Progenitor cell of endocrine pancreas (in vitro differentiated cells): ENCODE results near the gene ASB13. TPM values are rescaled to one million over a fixed set of nuclear protein-coding genes. Genes with fewer than 3 reads are reported as not detected.

Experiments used
- DNase-seq: peaks from one replicate; pipeline ENCODE4 v3.0.0; 2021; ENCODE audit warnings: low spot score; ENCODE audit not compliant: unreplicated experiment
- H3K27ac Mint-ChIP-seq: 2 replicates; pipeline ENCODE4 v1.8.0; 2021; ENCODE audit warnings: mild to moderate bottlenecking, moderate library complexity, mixed read lengths
- H3K27me3 Mint-ChIP-seq: 2 replicates; pipeline ENCODE4 v1.8.0; 2021; ENCODE audit warnings: mixed read lengths
- H3K36me3 Mint-ChIP-seq: 2 replicates; pipeline ENCODE4 v1.8.0; 2022; ENCODE audit warnings: mixed read lengths; ENCODE audit not compliant: insufficient read depth
- H3K4me1 Mint-ChIP-seq: 2 replicates; pipeline ENCODE4 v1.8.0; 2021; ENCODE audit warnings: low read depth, mixed read lengths
- H3K4me3 Mint-ChIP-seq: 2 replicates; pipeline ENCODE4 v1.8.0; 2021; ENCODE audit warnings: low read depth, mild to moderate bottlenecking, moderate library complexity, mixed read lengths
- H3K9me3 Mint-ChIP-seq: 2 replicates; pipeline ENCODE4 v1.8.0; 2021; ENCODE audit warnings: low read depth, mixed read lengths
- CTCF ChIP-seq: fragments of 200-600 bp; sonication (generic); IDR thresholded peaks from one replicate; pipeline ENCODE4 v1.5.0; 2021; ENCODE audit warnings: antibody characterized with exemption, mild to moderate bottlenecking; ENCODE audit not compliant: unreplicated experiment
- total RNA-seq: library from RNA; stranded (reverse); gene quantifications from 2 replicates; pipeline ENCODE4 v1.2.1, GENCODE V29; 2021

Gene ASB13
- total RNA-seq, 1 donor from 2014 or later: 11.1 TPM

GRCh38 chr10:5640501-5640900, 25.9 kb downstream of the ASB13 start:
- Mint-ChIP-seq H3K4me1 (peaks cover 3% of the 10 kb centered on the region), H3K36me3 (peaks cover 21% of the 10 kb centered on the region)
- no peak for TF ChIP-seq CTCF

GRCh38 chr10:5640036-5640435, 26.4 kb downstream of the ASB13 start:
- no peaks in the 10 kb centered on the region for H3K9me3 Mint-ChIP-seq
- peaks cover 21% of the 10 kb centered on the region for H3K36me3 Mint-ChIP-seq
- H3K27ac Mint-ChIP-seq: no peak overlapping the region
- no peaks in the 10 kb centered on the region for H3K4me1 Mint-ChIP-seq
- no peak overlapping the region for H3K4me3 Mint-ChIP-seq
- no peaks in the 10 kb centered on the region for H3K27me3 Mint-ChIP-seq
- TF ChIP-seq CTCF: no peak
- DNase-seq: no peak

More at GRCh38 chr10:5640501-5640900, 25.9 kb downstream of the ASB13 start:
- no peak overlapping the region for H3K27ac Mint-ChIP-seq
- H3K9me3 Mint-ChIP-seq: no peaks in the 10 kb centered on the region
- H3K27me3 Mint-ChIP-seq: no peaks in the 10 kb centered on the region
- no peak overlapping the region for H3K4me3 Mint-ChIP-seq
- DNase-seq: no peak

GRCh38 chr10:5639066-5639465, 27.3 kb downstream of the ASB13 start:
- H3K36me3 Mint-ChIP-seq: peaks cover 19% of the 10 kb centered on the region
- DNase-seq: no peak
- TF ChIP-seq CTCF: no peak
- no peaks in the 10 kb centered on the region for H3K27me3 Mint-ChIP-seq
- H3K4me3 Mint-ChIP-seq: no peak overlapping the region
- no peak overlapping the region for H3K27ac Mint-ChIP-seq
- H3K4me1 Mint-ChIP-seq: no peaks in the 10 kb centered on the region
- H3K9me3 Mint-ChIP-seq: no peaks in the 10 kb centered on the region

- Mint-ChIP-seq H3K27me3 (no peaks in the 10 kb centered on the region), H3K4me3 (no peak overlapping the region), H3K36me3 (peaks cover 15% of the 10 kb centered on the region), H3K9me3 (no peaks in the 10 kb centered on the region), H3K27ac (no peak overlapping the region), H3K4me1 (peaks cover 2% of the 10 kb centered on the region)
- no peak for TF ChIP-seq CTCF
- no peak for DNase-seq
These were observed 27.9 kb downstream of the ASB13 start for GRCh38 chr10:5638494-5638893.

- DNase-seq: no peak
- peaks cover 19% of the 10 kb centered on the region for H3K4me1 Mint-ChIP-seq
- H3K27me3 Mint-ChIP-seq: no peaks in the 10 kb centered on the region
- no peaks in the 10 kb centered on the region for H3K9me3 Mint-ChIP-seq
- no peak overlapping the region for H3K27ac Mint-ChIP-seq
- TF ChIP-seq CTCF: no peak
- H3K4me3 Mint-ChIP-seq: no peak overlapping the region
- H3K36me3 Mint-ChIP-seq: peaks cover 2% of the 10 kb centered on the region
These were observed 31.5 kb downstream of the ASB13 start for GRCh38 chr10:5634918-5635317.
